ENCODE measurements around the gene VIPR1.
A peak's percentile ranks its signal among the peaks of the same experiment; 100 is the strongest.

Gene VIPR1

DNA sequence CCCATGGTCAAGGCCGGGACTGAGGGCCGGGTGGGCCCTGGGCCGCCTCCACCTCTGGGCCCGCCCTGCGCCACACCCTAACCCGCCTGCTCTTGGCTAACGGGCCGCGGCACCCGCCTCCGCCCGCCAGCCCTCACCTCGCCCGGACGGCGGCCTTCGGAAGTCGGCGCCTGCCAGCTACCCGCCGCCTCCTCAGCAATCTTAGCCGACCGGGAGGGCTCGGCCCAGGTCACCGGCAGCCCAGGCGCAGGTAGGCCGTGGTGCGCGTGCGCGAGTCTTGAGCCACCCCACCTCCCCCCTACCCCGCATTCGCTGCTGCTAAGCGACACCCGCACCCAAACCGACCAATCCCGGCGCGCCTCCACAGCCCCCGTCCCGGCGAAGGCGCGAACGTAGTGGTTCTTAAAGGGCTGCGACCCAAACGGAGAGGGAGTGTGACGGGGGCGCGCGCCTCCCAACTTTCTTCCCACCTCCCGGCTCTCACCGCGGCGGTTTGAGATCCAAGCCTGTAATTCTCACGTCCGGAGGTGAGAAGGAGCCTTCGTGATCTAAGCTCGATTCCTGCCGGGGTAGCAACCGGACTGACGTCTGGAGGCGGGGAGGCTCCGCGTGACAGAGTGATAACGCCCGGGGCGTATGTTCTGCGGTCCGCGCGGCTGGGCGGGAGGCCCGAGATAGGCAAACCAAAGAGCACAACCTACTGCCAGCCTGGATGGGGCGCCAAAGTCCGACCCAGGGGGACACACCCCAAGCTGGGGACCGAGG lies 79.4 kb downstream of the VIPR1 start, which contains the start of gene SEC22C:
TSS of gene SEC22C (minus strand) at position 259 of the 765 bp plus-strand sequence. CDS start 12,921 bp downstream, outside the sequence.
- ATAC-seq, result peak; percentile 93 to 95

DNA sequence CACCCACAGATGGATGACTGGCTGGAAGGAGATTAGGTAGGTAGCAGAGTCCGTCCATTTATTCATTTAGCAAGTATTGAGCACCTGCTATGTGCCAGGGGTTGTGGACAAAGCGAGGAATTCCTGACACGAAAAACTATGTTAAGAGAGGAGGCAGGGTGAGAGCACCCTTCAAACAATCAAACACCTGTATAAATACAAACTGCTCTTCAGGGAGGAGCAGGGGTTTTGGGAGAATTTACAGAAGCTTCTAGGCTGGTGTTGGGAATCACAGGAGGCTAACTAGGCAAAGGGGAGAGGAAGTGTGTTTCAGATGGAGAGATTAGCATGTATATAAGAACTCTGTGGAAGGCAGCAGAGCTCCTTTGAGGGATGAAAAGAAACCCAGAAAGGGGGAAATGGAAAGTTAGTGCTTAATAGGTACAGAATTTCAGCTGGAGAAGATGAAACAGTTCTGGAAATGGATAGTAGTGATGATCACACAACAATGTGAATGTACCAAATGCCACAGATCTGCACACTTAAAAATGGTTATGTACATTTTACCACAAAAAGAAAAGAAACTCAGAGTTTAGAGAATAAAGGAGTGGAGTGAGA lies 80.1 kb downstream of the VIPR1 start:
- ATAC-seq, result no peak

Data from activated CD4-positive, CD25-positive, alpha-beta regulatory T cell treated with anti-CD3 and anti-CD28 coated beads, Interleukin-2, amount 50 U/mL, for 24 hours (primary cell).